ENCODE results near the gene RNASET2.
"Not testable (repeated sequence)": the region's sequence is repeated elsewhere in the genome, so short reads cannot be mapped to it uniquely, and the experiment has no call there.

Gene RNASET2

DNA sequence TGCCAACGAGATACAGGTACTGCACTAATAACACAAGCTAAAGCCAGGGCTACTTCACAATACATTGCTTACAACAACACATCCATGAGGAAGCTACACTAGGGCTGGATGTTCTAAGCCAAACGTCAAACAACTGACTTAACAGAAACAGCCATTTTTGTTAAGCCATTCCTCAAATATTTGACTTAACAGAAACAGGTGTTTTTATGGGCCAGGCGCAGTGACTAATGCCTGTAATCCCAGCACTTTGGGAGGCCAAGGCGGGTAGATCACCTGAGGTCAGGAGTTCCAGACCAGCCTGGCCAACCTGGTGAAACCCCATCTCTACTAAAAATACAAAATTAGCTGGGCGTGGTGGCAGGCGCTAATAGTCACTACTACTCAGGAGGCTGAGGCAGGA, 7.6 kb downstream of the RNASET2 start:
- not testable (repeated sequence) for DNase-seq (ENCODE audit: low read depth in 4 of 4, low spot score in 1 of 4)

DNA sequence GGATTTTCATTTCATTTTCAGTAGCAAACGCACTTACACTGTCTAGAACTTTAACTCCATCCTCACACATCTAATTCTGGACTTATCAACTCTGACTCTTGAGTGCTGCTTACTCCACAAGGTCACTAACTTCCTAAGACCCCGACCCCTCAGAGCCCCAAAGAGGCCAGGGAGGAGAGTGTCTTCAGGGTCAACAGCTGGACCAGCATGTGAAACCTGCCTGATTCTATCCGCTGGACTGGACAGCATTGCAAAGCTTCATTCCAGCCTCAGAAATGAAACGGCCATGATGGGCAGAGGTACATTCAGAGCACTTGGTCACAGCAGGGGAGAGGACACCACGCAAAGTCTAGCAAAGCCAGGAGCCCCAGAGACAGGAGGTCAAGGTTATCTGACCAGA, 9.1 kb downstream of the RNASET2 start:
- no peak for DNase-seq (ENCODE audit: low read depth in 4 of 4, low spot score in 1 of 4)

DNA sequence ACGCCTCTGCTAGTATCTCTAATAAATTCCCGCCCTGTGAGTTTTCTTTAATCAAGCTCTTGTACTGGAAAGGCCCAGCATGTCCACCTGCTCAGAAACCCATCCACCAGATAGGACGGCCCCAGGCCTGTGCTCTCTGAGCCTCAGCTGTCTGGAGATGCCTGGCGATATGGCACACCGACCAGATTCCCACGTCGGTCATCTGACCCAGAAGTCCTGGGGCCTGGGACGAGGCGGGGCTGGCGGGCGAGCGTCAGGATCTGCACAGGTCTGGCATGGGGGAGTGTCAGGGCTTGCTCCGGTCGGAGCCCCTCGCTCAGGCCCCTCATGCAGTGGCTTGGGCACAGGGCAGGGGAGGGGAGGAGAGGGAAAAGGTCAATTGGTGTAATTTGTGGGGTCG, 10.2 kb downstream of the RNASET2 start:
- DNase-seq (ENCODE audit: low read depth in 4 of 4, low spot score in 1 of 4): no peak

DNA sequence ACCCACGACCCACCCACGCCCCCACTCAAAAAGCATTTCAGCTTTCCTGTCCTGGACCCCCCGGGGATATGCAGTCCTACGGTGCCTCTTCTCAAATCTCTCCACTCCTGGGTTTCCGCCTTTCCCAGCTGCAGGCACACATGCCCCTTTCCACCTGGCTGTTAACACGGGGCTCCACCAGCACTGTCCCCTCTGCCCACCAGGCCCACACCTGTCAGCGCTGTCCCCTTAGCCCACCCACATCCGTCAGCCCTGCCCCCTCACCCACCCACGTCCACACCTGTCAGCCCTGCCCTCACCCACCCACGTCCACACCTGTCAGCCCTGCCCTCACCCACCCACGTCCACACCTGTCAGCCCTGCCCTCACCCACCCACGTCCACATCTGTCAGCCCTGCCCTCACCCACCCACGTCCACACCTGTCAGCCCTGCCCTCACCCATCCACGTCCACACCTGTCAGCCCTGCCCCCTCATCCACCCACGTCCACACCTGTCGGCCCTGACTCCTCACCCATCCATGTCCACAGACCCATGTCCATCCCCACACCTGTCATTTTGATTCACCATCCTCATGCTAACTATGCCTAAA, 11.6 kb downstream of the RNASET2 start:
- DNase-seq (ENCODE audit: low read depth in 4 of 4, low spot score in 1 of 4): no peak

DNA sequence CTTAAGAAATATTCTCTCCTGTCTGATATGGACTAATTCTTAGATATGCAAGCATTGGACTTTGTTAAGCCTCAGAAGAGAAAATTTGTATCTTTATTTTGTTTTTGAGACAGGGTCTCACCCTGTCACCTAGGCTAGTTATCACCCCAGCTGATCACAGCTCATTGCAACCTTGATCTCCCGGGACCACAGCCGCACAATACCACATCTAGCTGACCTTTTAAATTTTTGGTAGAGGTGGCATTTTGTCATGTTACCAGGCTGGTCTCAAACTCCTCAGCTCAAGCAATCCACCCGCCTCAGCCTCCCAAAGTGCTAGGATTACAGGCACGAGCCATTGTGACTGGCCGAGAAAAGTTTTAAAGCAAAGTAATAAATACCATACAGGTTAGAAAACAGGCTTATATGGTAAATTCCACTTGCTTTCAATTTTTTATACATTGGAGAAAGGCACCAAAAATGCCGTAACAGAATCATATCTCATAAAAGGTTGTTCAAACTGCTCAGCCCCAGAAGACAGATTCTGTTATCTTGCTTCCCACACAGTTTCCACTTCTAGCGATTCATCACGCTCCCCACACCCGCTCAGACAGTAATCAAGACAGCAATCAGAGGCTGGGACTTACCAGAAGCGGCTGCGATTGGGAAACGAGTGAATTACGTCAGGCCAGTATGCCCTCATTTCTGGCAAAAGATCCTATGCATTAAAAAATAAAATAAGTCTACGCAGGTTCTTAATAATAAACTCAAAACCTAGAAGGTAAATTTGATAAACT, 13.8 kb downstream of the RNASET2 start:
- no peak for DNase-seq (ENCODE audit: low read depth in 4 of 4, low spot score in 1 of 4)

DNA sequence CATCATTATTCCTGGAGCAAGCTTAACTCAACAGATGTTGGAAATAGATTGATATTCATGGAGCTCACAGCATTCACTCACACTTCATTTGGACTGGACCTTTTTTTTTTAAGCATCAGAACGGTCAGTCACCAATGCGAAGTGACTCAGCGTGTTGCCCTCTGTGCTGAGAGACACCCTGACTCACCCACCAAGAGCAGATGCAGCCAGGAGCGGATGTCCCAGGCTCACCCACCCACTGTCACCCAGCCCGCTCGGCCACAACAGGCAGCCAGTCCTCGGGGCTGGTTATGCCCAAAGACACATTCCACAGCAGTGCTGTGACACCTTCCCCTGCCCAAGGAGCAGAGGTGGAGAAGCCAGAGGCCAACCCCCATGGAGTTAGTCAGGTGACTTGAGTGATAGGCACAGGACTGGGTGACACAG, 15.7 kb downstream of the RNASET2 start:
- DNase-seq (ENCODE audit: low read depth in 4 of 4, low spot score in 1 of 4): no peak

DNA sequence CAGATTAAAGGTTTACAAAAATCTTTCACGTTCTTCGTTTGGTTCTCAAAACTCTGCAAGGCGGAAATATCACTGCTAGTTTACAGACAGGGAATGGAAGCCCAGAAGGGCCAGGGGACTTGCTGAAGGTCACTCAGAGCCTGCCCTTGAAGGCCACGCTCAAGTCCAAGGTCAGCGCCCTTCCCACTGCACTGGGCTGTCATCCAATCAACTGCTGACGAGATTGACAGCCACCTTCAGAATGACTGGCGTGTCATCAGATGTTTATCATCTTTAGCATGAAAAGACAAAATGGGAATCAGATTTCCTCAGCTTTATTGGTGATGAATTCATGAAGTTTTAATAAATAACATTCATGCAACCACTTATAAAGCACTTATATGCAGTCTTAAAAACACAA, 16.5 kb downstream of the RNASET2 start:
- DNase-seq (ENCODE audit: low read depth in 4 of 4, low spot score in 1 of 4): no peak

DNA sequence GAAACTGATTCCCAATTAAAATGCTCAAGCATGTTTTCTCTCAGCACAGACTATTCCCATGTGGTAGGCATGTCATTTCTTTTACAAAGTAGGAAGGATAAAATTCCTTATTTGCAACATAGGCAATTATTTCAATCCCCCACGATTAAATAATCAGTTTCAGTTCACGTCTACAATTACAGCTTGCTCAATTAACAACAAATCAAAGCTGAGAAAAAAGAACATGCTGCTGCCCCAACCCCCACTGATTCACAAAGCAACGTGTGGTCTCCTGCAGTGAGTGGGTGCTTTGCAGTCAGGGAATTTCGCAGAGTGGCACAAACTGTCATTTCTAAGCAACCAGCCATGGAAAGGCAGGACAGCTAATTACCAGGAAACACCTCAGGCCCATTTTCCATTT, 17.0 kb downstream of the RNASET2 start:
- no peak for DNase-seq (ENCODE audit: low read depth in 4 of 4, low spot score in 1 of 4)

DNA sequence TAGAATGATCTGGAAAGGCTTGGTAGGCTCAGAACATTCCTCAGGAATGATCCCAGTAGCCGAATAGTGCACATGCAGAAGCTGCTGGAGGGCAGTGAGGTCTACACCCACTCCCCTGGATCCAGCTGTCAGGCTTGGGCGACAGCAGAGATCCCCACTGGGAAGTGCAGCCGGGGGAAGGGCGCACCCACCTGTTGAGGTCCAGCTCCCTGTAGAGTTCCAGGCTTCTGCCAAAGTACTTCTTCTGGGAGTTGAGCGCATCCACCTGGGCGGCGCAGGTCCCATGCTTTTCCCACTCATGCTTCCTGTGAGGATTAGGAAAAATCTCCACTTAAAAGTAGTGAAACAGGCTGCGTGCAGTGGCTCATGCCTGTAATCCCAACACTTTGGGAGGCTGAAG, 17.6 kb downstream of the RNASET2 start:
- DNase-seq (ENCODE audit: low read depth in 4 of 4, low spot score in 1 of 4): no peak

DNA sequence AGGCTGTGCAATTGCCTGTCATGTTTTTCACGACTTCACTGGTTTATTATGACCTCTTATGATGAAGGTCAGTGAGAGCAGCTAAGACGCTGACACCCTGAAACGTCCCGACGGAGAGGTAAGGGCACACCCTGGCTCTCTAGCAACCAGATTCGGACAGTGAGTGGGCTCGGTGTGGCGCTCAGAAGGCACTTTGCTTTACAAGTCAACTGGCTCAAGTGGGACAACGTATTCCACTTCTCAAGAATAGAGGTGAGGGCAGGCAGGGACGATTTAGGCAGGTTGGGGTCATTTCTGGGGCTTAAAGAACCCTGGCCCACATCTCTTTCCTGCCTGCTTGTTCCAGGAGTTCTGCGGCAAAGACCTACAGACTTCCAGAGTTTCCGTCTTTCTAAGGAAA, 18.2 kb downstream of the RNASET2 start:
- DNase-seq (ENCODE audit: low read depth in 4 of 4, low spot score in 1 of 4): no peak

DNA sequence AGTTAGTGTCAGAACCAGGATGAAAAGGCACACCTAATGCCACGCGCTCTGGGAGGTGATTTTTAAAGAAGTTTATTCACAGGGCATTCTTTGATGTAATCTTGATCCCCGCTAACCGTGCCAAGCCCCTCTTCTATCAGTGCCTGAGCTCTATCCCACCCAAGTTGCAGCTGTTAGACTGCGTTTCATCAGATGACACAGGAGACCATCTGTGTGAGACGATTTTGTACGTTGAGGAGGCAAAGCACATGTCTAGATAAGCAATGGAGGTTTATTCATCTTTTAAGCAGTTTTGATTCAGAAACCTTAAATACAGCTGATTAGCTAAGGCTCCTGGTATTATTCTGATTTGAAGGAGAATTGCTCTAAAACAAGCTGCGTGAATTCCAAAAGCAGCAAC, 18.6 kb downstream of the RNASET2 start:
- no peak for DNase-seq (ENCODE audit: low read depth in 4 of 4, low spot score in 1 of 4)

DNA sequence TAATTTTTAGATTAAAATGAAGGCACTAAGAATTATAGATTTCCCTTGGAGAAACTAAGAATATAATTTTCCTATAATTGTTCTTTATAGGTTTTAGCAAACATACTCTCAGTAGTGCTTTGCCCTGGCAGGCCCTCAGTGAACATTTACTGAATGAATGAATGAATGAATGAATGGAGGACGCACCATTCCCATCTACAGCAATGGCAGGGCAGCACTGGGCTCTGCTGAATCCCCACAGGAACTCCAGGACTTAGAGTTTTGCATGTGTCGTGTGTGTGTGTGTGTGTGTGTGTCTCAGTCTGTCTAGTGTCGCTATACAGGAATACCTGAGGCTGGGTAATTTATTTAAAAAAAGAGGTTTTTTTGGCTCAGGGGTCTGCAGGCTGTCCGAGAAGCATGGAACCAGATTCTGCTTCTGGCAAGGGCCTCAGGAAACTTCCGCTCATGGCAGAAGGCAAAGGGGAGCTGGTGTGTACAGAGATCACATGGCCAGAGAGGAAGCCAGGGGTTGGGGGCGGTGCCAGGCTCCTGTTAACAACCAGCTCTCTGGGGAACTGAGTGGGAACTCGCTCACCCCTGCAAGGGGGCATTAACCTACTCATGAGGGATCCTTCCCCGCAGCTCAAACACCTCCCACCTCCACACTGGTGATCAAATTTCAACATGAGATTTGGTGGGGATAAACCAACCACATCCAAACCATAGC, 20.1 kb downstream of the RNASET2 start:
- no peak for DNase-seq (ENCODE audit: low read depth in 4 of 4, low spot score in 1 of 4)

DNA sequence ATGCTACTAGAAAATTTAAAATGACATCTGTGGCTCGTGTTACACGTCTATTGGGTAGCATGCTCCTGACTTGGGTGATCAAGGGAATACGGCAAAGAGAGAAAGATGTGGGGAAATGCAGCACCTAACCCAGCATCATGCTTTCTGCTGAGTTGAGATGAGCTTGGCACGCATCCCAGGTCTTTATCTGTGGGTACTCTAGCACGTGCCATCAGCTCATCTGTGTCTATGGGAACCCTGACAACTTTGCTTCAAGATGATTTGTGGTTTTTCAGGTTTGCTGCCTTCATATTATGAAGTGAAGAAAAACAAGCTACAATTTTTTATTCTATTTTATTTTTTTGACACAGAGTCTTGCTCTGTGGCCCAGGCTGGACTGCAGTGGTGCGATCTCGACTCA, 21.0 kb downstream of the RNASET2 start:
- DNase-seq (ENCODE audit: low read depth in 4 of 4, low spot score in 1 of 4): no peak

DNA sequence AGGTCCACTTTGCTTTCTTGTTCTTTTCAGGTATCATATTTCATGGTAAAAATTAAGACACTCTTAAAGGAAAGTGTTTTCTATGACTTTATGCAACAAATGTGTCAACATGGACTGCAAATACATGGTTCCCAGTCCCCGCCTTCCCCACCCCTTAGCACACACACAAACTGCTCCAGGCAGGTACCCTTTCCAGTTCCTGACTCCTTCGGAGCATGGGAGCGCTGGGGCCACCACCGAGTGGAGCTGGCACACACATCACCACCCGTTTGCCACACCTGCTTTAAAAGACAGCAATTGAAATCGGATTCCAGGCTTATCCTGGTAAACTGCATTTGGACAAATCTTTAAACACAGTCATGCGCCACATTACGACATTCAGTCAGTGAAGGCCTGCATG, 22.2 kb downstream of the RNASET2 start:
- DNase-seq (ENCODE audit: low read depth in 4 of 4, low spot score in 1 of 4): no peak

DNA sequence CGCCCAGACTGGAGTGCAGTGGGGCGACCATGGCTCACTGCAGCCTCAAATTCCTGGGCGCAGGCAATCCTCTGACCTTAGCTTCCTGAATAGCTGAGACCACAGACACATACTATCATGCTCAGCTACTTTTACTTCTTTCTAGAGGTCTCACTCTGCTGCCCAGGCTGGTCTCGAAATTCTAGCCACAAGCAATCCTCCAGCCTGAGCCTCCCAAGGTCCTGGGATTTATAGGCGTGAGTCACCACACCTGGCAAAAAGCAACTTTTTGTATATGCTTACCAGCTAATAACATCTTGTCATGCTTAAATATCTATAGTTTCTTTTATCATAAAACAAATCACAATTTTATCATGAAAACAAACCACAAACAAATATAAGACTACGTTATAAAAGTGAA, 23.0 kb downstream of the RNASET2 start:
- DNase-seq (ENCODE audit: low read depth in 4 of 4, low spot score in 1 of 4): no peak

DNA sequence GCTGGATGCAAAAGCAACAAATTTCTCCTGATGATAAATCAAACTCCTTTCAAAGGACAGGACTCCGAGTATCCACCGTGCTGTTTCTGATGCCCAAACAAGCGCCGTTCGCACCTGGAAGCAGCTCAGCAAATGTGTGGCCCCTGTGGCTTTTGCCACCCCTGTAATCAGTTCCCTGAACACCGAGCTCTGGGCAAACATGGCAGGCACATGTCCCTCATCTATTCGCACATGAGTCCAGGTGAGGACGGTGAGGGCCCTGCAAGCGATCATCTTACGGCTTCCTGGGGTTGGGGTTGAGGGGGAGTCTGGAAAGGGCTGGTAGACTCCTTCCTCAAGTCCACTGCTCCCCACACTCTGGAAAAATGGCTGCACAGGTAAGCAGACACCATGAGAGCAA, 23.7 kb downstream of the RNASET2 start:
- no peak for DNase-seq (ENCODE audit: low read depth in 4 of 4, low spot score in 1 of 4)

DNA sequence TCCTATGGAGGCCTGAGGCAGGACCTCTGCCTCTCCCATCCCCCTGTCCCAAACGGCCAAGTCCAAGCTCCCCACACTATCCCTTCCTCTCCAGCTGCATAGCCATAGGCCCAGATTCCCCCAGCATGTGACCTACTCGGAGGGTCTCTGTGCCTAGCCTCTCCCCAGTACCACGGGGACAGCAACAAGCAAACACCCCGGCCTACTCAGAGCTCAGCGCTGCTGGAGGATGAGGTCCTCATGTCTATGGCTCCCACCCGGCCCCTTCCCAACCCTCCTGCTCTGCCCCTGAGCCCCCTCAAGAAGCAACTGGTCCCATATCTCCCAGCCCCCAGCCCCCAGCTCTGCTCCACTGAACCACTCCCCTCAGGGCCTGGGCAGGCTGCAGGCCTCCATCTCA, 24.2 kb downstream of the RNASET2 start:
- no peak for DNase-seq (ENCODE audit: low read depth in 4 of 4, low spot score in 1 of 4)

DNA sequence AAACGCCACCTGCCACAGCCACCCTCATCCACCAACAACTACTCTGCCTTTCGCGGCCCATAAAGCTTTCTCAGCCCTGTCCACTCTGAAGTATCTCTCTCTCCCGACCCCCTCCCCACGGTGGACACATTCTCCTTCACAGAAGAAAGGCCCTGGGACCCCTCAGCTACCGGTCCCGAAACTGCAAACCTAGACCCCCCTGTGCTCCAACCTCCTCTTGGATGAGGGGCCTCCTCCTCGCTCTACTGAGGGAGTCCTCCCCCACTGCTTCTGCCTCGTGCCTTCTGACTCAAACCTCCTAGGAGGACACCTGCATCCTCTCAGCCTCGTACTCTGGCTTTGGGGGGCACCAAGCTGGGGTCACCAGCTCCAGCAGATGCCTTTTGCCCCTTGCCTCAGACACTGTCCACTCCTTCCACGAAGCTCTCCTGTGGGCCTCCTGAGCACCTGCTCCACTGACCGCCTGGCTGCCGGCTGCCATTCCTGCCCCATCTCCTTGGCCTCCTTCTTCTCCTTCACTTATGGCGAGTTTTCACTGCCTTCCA, 24.9 kb downstream of the RNASET2 start:
- no peak for DNase-seq (ENCODE audit: low read depth in 4 of 4, low spot score in 1 of 4)

DNA sequence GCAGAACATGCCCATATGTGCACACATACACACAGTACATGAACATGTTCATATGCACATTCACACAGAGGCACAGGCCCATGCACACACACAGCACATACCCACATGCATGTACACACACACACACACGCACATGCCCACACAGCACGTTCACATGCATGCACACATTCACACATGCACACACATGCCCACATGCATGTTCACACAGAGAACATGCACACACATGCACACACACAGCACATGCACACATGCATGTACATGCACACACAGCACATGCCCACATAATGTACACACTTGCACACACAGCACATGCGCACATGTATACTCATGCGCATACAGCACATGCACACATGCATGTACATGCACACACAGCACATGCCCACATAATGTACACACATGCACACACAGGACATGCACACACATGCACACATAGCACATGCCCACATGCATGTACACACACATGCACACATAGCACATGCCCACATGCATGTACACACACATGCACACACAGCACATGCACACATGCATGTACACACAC, 25.9 kb downstream of the RNASET2 start:
- no peak for DNase-seq (ENCODE audit: low read depth in 4 of 4, low spot score in 1 of 4)

DNA sequence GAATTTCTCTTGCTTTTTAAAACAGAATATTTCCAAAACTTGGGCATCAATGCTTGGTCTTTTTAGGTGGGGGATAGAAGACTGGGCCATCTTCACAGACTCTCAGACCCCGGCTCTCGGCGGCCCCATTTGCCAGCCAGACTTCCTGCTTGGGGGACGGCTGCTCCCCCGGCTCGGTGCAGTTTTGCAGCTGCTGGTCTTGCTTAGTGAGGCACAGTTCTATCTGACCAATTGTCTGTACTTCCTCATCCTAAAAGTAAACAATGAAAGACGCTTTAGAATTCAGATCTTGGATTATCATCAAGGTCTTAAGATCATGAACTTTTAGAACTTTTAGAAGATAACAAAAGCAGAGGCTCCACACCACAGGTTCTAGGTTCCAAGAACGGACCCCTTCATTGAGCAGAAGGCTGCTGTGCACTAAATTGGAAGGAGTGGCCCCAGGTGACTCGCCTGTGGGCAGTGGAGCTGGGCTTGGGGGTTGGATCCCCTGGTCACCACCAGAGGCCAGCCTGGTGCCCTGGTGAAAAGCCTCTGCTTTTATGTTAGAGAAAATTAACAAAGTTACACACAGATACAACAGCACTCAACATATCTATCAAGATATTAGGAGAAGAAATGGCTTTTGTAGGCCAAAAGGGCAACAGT, 26.7 kb downstream of the RNASET2 start:
- DNase-seq (ENCODE audit: low read depth in 4 of 4, low spot score in 1 of 4): no peak

Data from stimulated activated CD4-positive, alpha-beta T cell treated with anti-CD3 and anti-CD28 coated beads, Interleukin-1b, Interleukin-23, amount 100 ng/mL, for 24 hours (primary cell).